HG02973 (cell line): ENCODE data around the gene PRSS33.

Source experiments
- ATAC-seq: cut with Tn5 transposase; IDR thresholded peaks from one replicate; pipeline ENCODE4 v1.9.1; 2021; ENCODE audit warnings: moderate library complexity; ENCODE audit not compliant: unreplicated experiment

PRSS33 gene

GRCh38 chr16:2821487-2822157 is 34.3 kb upstream of the PRSS33 start:
- ATAC-seq, result no peak

GRCh38 chr16:2820836-2821486 is 33.6 kb upstream of the PRSS33 start:
- ATAC-seq, result no peak

GRCh38 chr16:2819939-2820835 is 32.8 kb upstream of the PRSS33 start:
- no peak for ATAC-seq

- no peak for ATAC-seq
Measured at GRCh38 chr16:2819179-2819938, 32.0 kb upstream of the PRSS33 start.

GRCh38 chr16:2818272-2818876 is 31.0 kb upstream of the PRSS33 start:
- no peak for ATAC-seq

- ATAC-seq, result no peak
Measured at GRCh38 chr16:2817340-2818271, 30.2 kb upstream of the PRSS33 start.

DNA sequence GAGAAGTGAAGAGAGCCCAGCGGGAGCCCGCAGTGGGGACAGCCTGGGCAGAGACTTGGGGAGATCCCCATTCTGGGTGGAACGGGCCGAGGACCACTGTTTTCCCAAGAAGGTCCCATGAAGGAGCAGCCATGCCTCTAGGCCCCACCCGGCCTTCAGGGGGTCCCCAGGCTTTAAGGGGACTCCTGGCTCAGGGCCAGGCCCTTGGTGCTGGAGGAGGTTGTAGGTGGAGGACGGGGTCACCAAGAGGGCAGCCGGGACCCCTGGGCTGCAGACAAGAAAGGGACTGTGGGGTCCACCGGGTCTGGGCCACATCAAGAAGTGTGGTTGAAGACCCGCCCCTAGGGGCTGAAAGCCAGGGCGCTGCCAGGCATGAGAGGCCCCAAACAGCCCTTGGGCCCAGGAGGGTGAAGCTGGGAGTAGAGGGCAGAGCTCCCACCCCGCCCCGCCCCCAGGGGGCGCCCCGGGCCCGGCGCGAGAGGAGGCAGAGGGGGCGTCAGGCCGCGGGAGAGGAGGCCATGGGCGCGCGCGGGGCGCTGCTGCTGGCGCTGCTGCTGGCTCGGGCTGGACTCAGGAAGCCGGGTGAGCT is 29.5 kb upstream of the PRSS33 start, which contains the start of gene PRSS21:
Gene PRSS21, plus strand, starts transcription at position 487 of the 589 bp plus-strand sequence. Its CDS starts 32 bp downstream, at position 519.
- ATAC-seq, result no peak

DNA sequence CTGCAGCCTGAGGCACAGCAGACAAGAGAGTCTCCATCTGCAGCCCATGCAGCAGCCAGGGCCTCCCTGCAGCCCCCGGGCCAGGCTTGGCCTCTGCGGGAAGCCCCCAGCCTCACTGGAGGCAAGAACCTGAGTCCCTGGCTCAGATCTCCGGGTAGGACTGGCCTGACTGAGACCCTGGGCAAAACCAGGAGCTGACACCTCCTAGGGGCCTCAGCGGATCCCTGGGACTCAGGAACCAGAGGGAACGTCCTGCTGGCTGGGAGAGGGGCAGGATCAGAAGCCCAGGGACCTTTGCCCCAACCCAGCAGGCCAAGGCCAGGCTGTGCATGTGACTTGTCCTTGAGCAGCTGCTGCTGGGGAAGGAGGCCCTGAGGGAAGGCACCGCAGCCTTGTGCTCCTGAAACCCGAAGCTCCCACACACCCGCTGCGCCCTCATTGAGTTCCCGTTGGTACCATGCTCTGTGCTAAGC is 28.0 kb upstream of the PRSS33 start:
- ATAC-seq, result no peak

GRCh38 chr16:2814551-2815298 is 27.4 kb upstream of the PRSS33 start:
- ATAC-seq, result no peak

DNA sequence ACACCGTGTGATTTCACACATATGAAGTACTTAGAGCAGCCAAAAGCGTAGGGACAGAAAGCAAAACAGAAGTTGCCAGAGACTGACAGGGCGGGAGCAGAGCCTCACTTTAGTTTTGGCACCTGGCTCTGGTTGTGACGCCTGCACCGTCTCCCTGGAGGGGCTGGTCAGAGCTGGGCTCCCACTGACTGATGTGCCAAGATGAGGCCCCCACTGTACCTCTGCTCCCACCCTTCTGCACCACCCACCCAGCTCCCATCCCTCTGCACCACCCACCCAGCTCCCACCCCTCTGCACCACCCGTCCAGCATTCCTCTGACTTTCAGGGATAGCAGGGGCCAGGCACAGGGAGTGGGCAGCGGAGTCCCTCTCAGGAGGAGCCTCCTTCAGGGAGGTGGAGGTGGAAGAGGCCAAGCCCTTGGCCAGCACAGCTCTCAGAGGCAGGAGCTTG is 26.4 kb upstream of the PRSS33 start:
- no peak for ATAC-seq

DNA sequence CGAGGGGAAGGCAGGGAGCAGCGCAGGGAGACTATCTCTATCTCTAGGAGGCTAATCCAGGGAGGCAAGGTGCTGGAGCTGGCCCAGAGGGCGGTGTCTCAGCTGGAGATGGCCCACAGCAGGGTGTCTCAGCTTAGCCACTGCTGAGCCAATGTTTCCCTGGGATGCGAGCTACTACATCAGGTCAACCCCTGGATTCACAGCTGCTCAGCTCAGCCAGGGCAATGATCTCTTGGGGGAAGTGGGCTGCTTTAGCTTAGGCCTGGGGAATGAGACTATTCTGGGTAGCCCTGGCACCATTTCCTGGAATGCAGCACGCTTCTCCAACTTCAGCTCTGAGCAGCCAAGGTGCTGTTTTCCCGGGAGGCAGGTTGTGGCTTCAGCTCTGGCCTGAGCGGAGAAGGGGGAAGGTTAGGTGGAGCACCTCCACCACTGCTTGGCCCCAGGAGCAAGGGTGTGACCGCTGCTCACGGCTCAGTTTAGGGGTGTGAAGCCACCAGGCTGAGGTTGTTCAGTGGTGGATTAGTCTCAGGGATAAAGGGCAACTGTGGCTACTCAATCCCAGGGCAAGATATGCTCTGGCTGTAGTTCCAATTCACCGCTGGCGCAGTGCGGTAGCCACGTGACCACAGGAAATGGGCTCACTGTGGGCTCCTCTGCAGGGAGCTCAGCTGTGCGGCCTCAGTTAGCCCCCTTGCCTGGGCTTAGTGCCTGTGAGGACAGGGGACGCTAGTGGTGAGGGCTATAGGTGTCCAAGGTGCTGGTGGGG is 24.5 kb upstream of the PRSS33 start:
- no peak for ATAC-seq

DNA sequence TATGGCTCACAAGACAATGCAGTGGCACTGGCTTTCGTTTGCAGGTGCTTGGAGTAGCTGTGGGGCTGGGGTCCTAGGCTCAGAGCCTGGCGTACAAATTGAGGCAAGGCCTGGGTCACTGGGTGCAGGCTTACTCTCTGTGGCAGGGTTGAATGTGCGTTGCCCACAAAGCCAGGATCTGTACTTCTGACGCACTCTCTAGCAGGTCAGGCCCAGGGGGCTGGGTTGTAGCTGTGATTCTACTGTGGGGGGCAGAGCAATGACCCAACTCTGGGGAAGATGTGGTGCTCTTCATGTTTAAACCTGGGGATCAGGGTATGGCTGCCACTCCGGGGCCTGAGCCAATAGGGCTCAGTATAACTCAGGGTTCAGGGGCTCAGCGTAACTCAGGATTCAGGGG is 23.3 kb upstream of the PRSS33 start:
- ATAC-seq, result no peak

DNA sequence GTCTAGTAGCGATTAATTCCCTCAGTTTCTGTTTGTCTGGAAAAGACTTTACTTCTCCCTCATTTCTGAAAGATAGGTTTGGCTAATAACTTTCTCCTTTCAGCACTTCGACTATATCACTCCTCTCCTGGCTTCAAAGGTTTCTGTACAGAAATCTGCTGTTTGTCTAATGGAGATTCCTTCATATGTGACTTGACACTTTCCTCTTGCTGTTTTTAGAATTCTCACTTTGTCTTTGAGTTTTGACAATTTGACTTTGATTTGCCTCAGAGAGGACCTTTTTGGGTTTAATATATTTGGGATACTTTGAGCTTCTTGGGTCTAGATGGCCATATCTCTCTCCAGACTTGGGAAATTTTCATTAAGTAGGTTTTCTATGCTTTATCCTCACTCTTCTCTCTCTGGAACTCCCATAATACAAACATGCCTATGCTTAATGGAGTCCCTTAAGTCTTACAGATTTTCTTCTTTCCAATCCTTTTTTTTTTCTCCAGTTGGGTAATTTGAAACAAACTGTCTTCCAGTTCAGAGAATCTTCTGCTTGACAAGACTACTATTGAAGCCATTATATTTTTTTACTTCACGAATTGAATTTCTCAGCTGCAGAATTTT is 21.9 kb upstream of the PRSS33 start:
- ATAC-seq, result no peak

DNA sequence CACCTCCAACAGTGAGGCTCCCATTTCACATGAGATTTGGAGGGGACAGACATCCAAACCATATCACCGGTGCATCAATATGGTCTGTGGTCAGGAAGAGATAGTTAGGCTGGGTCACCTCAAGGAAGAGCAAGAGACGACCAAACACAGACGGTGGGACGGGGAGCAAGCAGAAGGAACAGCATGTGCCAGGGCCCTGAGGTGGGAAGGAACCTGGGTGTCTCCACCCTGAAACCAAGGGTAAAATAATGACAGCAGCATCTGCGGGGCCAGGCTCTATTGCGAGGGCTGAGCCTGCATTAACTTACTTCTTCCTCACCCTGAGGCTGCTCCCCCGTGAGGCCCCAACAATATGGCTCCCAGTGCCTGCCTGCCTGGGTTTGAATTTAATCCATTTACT is 20.8 kb upstream of the PRSS33 start:
- no peak for ATAC-seq

GRCh38 chr16:2806286-2806685 is 18.9 kb upstream of the PRSS33 start:
- ATAC-seq, result no peak

GRCh38 chr16:2804728-2805127 is 17.4 kb upstream of the PRSS33 start:
- no peak for ATAC-seq
